ENCODE results near the gene SS18. TPM values are rescaled to one million over a fixed set of nuclear protein-coding genes. Genes with fewer than 3 reads are reported as not detected.

The SS18 gene
- total and polyA plus RNA-seq, 2 of the 13 experiments (the other 11 are each of a cell fraction or from before 2014, with no cell fraction given): 49.2 to 82.7 TPM

GRCh38 chr18:26091047-26091630, 726 bp upstream of the SS18 start (continued):
- TF ChIP-seq ZBTB10 (CRISPR knock-in tag; IDR thresholded peaks at IDR 0.05; ENCODE audit: borderline replicate concordance): no peak
- TF ChIP-seq ZNF326 (CRISPR knock-in tag; IDR thresholded peaks at IDR 0.05; ENCODE audit: borderline replicate concordance): no peak
- no peak for TF ChIP-seq ARNT2 (CRISPR knock-in tag; IDR thresholded peaks at IDR 0.05; ENCODE audit: low read depth)
- no peak for TF ChIP-seq GZF1 (CRISPR knock-in tag; IDR thresholded peaks at IDR 0.05)
- TF ChIP-seq ZBTB1 (CRISPR knock-in tag; IDR thresholded peaks at IDR 0.05; ENCODE audit: borderline replicate concordance): no peak
- no peak for TF ChIP-seq PLSCR1 (CRISPR knock-in tag; IDR thresholded peaks at IDR 0.05; ENCODE audit: borderline replicate concordance)
- TF ChIP-seq ZNF124 (CRISPR knock-in tag; IDR thresholded peaks at IDR 0.05): 0 out of 2 replicates have a peak, but pooled peaks have one; percentile 14
- TF ChIP-seq RFX3 (CRISPR knock-in tag; IDR thresholded peaks at IDR 0.05): no peak
- no peak for TF ChIP-seq RBM22 (optimal IDR thresholded peaks at IDR 0.05; ENCODE audit: low read length)
- TF ChIP-seq ZNF772 (CRISPR knock-in tag; IDR thresholded peaks at IDR 0.05): no peak
- no peak for TF ChIP-seq BATF2 (CRISPR knock-in tag; IDR thresholded peaks at IDR 0.05)
- peak; percentile 20; the same call in 1 of the 2 replicates for TF ChIP-seq FOSL2 (CRISPR knock-in tag; IDR thresholded peaks at IDR 0.05)
- no peak for TF ChIP-seq AKNA (CRISPR knock-in tag; IDR thresholded peaks at IDR 0.05; ENCODE audit: borderline replicate concordance)
- no peak for TF ChIP-seq ZBTB21 (CRISPR knock-in tag; IDR thresholded peaks at IDR 0.05)
- peak; percentile 56 for TF ChIP-seq ZMYM3 (CRISPR knock-in tag; IDR thresholded peaks at IDR 0.05)
- TF ChIP-seq ZFP90 (CRISPR knock-in tag; IDR thresholded peaks at IDR 0.05; ENCODE audit: borderline replicate concordance): no peak
- no peak for TF ChIP-seq KAT7 (CRISPR knock-in tag; IDR thresholded peaks at IDR 0.05; ENCODE audit: borderline replicate concordance)
- no peak for TF ChIP-seq ZNF749 (CRISPR knock-in tag; IDR thresholded peaks at IDR 0.05; ENCODE audit: borderline replicate concordance)
- 0 out of 2 replicates have a peak, but pooled peaks have one; percentile 43 for TF ChIP-seq SNAI1 (CRISPR knock-in tag; IDR thresholded peaks at IDR 0.05; ENCODE audit: borderline replicate concordance)
- no peak for TF ChIP-seq ZNF34 (CRISPR knock-in tag; IDR thresholded peaks at IDR 0.05; ENCODE audit: borderline replicate concordance)
- no peak for TF ChIP-seq FLYWCH1 (CRISPR knock-in tag; IDR thresholded peaks at IDR 0.05)

All from HepG2 (cell line).